A549 (cell line): ENCODE results near the gene GDF2.

Source experiments
- CTCF ChIP-seq: fragments of >200 bp; sonication (Bioruptor Twin); formaldehyde crosslinking; IDR thresholded peaks from 3 replicates; pipeline ENCODE4 v1.5.1; 2016
- EP300 ChIP-seq, 2 experiments: fragments of >200 bp; sonication (Bioruptor Twin); formaldehyde crosslinking; IDR thresholded peaks; 2 replicates in 1 of 2; 3 replicates in 1 of 2; pipeline ENCODE4 v1.6.1; 2016 to 2017
- ESRRA ChIP-seq: fragments of 150-350 bp; IDR thresholded peaks from 2 replicates; pipeline ENCODE4 v1.6.1; 2014; ENCODE audit warnings: mild to moderate bottlenecking, low read length, borderline replicate concordance
- FOSL2 ChIP-seq, 2 experiments: fragments of 450-650 bp in 1 of 2; fragments of >200 bp in 1 of 2; sonication (Bioruptor Twin) in 1 of 2; formaldehyde crosslinking; IDR thresholded peaks; 2 replicates each; pipeline versions ENCODE4 v1.5.0 to v1.6.1; 2016 to 2020; ENCODE audit warnings: mild to moderate bottlenecking in 1 of 2, moderate library complexity in 1 of 2
- HDAC2 ChIP-seq: fragments of 200-600 bp; sonication (generic); IDR thresholded peaks from 2 replicates; pipeline ENCODE4 v1.6.1; 2016
- JUN ChIP-seq, 2 experiments: fragments of >200 bp; sonication (Bioruptor Twin); formaldehyde crosslinking; IDR thresholded peaks; 2 replicates in 1 of 2; 3 replicates in 1 of 2; pipeline ENCODE4 v1.6.1; 2016 to 2017
- KDM5A ChIP-seq: fragments of 200-600 bp; sonication (generic); IDR thresholded peaks from 2 replicates; pipeline ENCODE4 v1.6.1; 2016; ENCODE audit warnings: antibody characterized with exemption, mild to moderate bottlenecking
- NFE2L2 ChIP-seq: fragments of 150-350 bp; conservative IDR thresholded peaks from 2 replicates; pipeline ENCODE4 v1.6.1; 2014; ENCODE audit warnings: low read length
- POLR2A ChIP-seq: IDR thresholded peaks from 2 replicates; pipeline ENCODE4 v1.6.1; 2012; ENCODE audit warnings: mild to moderate bottlenecking, low read length
- RAD21 ChIP-seq, 2 experiments: fragments of >200 bp in 1 of 2; sonication (Bioruptor Twin) in 1 of 2; formaldehyde crosslinking in 1 of 2; IDR thresholded peaks in 1 of 2; conservative IDR thresholded peaks in 1 of 2; 2 replicates in 1 of 2; 3 replicates in 1 of 2; pipeline ENCODE4 v1.6.1; 2012 to 2018; ENCODE audit warnings: inconsistent platforms in 1 of 2
- RNF2 ChIP-seq: fragments of 200-600 bp; sonication (generic); IDR thresholded peaks from 2 replicates; pipeline ENCODE4 v1.6.1; 2016; ENCODE audit warnings: low read depth, mild to moderate bottlenecking, antibody characterized with exemption, moderate library complexity, borderline replicate concordance
- SMC3 ChIP-seq: fragments of >200 bp; sonication (Bioruptor Twin); formaldehyde crosslinking; IDR thresholded peaks from 3 replicates; pipeline ENCODE4 v1.6.1; 2018; ENCODE audit warnings: inconsistent platforms

DNA sequence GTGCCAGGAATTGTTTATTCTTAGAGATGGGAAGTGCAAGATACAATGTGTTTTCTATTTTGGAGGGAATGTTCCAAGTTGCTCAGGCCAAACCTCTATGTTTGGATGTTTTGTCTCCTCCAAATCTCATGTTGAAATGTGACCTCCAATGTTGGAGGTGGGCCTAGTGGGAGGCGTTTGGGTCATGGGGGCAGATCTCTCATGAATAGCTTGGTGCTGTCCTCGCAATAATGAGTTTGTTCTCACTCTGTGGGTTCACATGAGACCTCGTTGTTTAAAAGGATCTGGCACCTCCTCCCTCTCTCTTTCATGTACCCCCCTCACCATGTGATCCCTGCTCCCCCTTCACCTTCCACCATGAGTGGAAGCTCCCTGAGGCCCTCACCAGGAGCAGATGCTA lies 30.6 kb upstream of the GDF2 start:
- TF ChIP-seq RNF2 (no peak), POLR2A (no peak), SMC3 (no peak), CTCF (no peak), FOSL2 (IDR thresholded peaks at IDR 0.05) (no peak), FOSL2 (CRISPR knock-in tag; IDR thresholded peaks at IDR 0.05) (no peak), NFE2L2 (no peak), KDM5A (no peak), ESRRA (no peak), JUN (IDR thresholded peaks at IDR 0.05) (no peak), HDAC2 (no peak), RAD21 (conservative IDR thresholded peaks at IDR 0.05 in 1 of 2, IDR thresholded peaks at IDR 0.05 in 1 of 2) (no peak), EP300 (IDR thresholded peaks at IDR 0.05) (no peak)
